Measurements from ENCODE around the gene SGTA.
"Not testable (repeated sequence)": the region's sequence is repeated elsewhere in the genome, so short reads cannot be mapped to it uniquely, and the experiment has no call there.

SGTA gene

GRCh38 chr19:2799273-2800020 lies 16.4 kb upstream of the SGTA start:
- Histone ChIP-seq H3K27me3 (ENCODE audit: low read depth, low read length) (no peaks in the 10 kb centered on the region), H3K4me1 (ENCODE audit: control insufficient read depth in 1 of 2, insufficient read depth in 2 of 2, low read length in 2 of 2) (no peaks in the 10 kb centered on the region), H3K9me3 (ENCODE audit: control insufficient read depth in 1 of 2, low read length in 2 of 2) (no peaks in the 10 kb centered on the region), H3K36me3 (ENCODE audit: control insufficient read depth in 1 of 2, insufficient read depth in 2 of 2, low read length in 2 of 2) (peaks cover 8 to 62% of the 10 kb centered on the region in 2 donors), H3K4me3 (ENCODE audit: low read depth in 1 of 2, low read length in 2 of 2) (no peak overlapping the region), H3K27ac (ENCODE audit: low read length) (no peak overlapping the region)

- no peaks in the 10 kb centered on the region for H3K27me3 ChIP-seq (ENCODE audit: low read depth, low read length)
- H3K36me3 ChIP-seq (ENCODE audit: control insufficient read depth in 1 of 2, insufficient read depth in 2 of 2, low read length in 2 of 2) = peaks cover 11 to 63% of the 10 kb centered on the region in 2 donors
- H3K27ac ChIP-seq (ENCODE audit: low read length) = no peak overlapping the region
- H3K9me3 ChIP-seq (ENCODE audit: control insufficient read depth in 1 of 2, low read length in 2 of 2) = no peaks in the 10 kb centered on the region
- H3K4me3 ChIP-seq (ENCODE audit: low read depth in 1 of 2, low read length in 2 of 2) = no peak overlapping the region
- no peaks in the 10 kb centered on the region for H3K4me1 ChIP-seq (ENCODE audit: control insufficient read depth in 1 of 2, insufficient read depth in 2 of 2, low read length in 2 of 2)
Observed at GRCh38 chr19:2798733-2799132, 15.7 kb upstream of the SGTA start.

GRCh38 chr19:2798158-2798685 lies 15.1 kb upstream of the SGTA start:
- Histone ChIP-seq H3K9me3 (ENCODE audit: control insufficient read depth in 1 of 2, low read length in 2 of 2) (no peaks in the 10 kb centered on the region), H3K27me3 (ENCODE audit: low read depth, low read length) (no peaks in the 10 kb centered on the region), H3K4me3 (ENCODE audit: low read depth in 1 of 2, low read length in 2 of 2) (no peak overlapping the region), H3K27ac (ENCODE audit: low read length) (no peak overlapping the region), H3K4me1 (ENCODE audit: control insufficient read depth in 1 of 2, insufficient read depth in 2 of 2, low read length in 2 of 2) (no peaks in the 10 kb centered on the region), H3K36me3 (ENCODE audit: control insufficient read depth in 1 of 2, insufficient read depth in 2 of 2, low read length in 2 of 2) (peaks cover 11 to 57% of the 10 kb centered on the region in 2 donors)

GRCh38 chr19:2797280-2797679 lies 14.2 kb upstream of the SGTA start:
- H3K4me3 ChIP-seq (ENCODE audit: low read depth in 1 of 2, low read length in 2 of 2) = no peak overlapping the region
- H3K4me1 ChIP-seq (ENCODE audit: control insufficient read depth in 1 of 2, insufficient read depth in 2 of 2, low read length in 2 of 2) = no peaks in the 10 kb centered on the region
- H3K9me3 ChIP-seq (ENCODE audit: control insufficient read depth in 1 of 2, low read length in 2 of 2) = no peaks in the 10 kb centered on the region
- H3K27me3 ChIP-seq (ENCODE audit: low read depth, low read length) = no peaks in the 10 kb centered on the region
- no peak overlapping the region for H3K27ac ChIP-seq (ENCODE audit: low read length)
- peaks cover 11 to 53% of the 10 kb centered on the region in 2 donors for H3K36me3 ChIP-seq (ENCODE audit: control insufficient read depth in 1 of 2, insufficient read depth in 2 of 2, low read length in 2 of 2)

GRCh38 chr19:2796659-2797266 lies 13.7 kb upstream of the SGTA start:
- H3K27ac ChIP-seq (ENCODE audit: low read length) = no peak overlapping the region
- H3K9me3 ChIP-seq (ENCODE audit: control insufficient read depth in 1 of 2, low read length in 2 of 2) = no peaks in the 10 kb centered on the region
- H3K36me3 ChIP-seq (ENCODE audit: control insufficient read depth in 1 of 2, insufficient read depth in 2 of 2, low read length in 2 of 2) = peaks cover 11 to 54% of the 10 kb centered on the region in 2 donors

GRCh38 chr19:2795827-2796658 lies 13.0 kb upstream of the SGTA start:
- Histone ChIP-seq H3K9me3 (ENCODE audit: control insufficient read depth in 1 of 2, low read length in 2 of 2) (no peaks in the 10 kb centered on the region), H3K4me1 (ENCODE audit: control insufficient read depth in 1 of 2, insufficient read depth in 2 of 2, low read length in 2 of 2) (no peaks in the 10 kb centered on the region), H3K27me3 (ENCODE audit: low read depth, low read length) (no peaks in the 10 kb centered on the region), H3K4me3 (ENCODE audit: low read depth in 1 of 2, low read length in 2 of 2) (no peak overlapping the region), H3K36me3 (ENCODE audit: control insufficient read depth in 1 of 2, insufficient read depth in 2 of 2, low read length in 2 of 2) (peaks cover 9 to 54% of the 10 kb centered on the region in 2 donors), H3K27ac (ENCODE audit: low read length) (no peak overlapping the region)

More at GRCh38 chr19:2796659-2797266, 13.7 kb upstream of the SGTA start:
- Histone ChIP-seq H3K4me1 (ENCODE audit: control insufficient read depth in 1 of 2, insufficient read depth in 2 of 2, low read length in 2 of 2) (no peaks in the 10 kb centered on the region), H3K27me3 (ENCODE audit: low read depth, low read length) (no peaks in the 10 kb centered on the region), H3K4me3 (ENCODE audit: low read depth in 1 of 2, low read length in 2 of 2) (no peak overlapping the region)

- Histone ChIP-seq H3K27ac (ENCODE audit: low read length) (no peak overlapping the region), H3K36me3 (ENCODE audit: control insufficient read depth in 1 of 2, insufficient read depth in 2 of 2, low read length in 2 of 2) (peaks cover 7 to 47% of the 10 kb centered on the region in 2 donors), H3K9me3 (ENCODE audit: control insufficient read depth in 1 of 2, low read length in 2 of 2) (no peaks in the 10 kb centered on the region), H3K4me1 (ENCODE audit: control insufficient read depth in 1 of 2, insufficient read depth in 2 of 2, low read length in 2 of 2) (no peaks in the 10 kb centered on the region), H3K27me3 (ENCODE audit: low read depth, low read length) (no peaks in the 10 kb centered on the region), H3K4me3 (ENCODE audit: low read depth in 1 of 2, low read length in 2 of 2) (no peak overlapping the region)
Observed at GRCh38 chr19:2793577-2793976, 10.5 kb upstream of the SGTA start.

GRCh38 chr19:2793126-2793525 lies 10.1 kb upstream of the SGTA start:
- no peak overlapping the region for H3K27ac ChIP-seq (ENCODE audit: low read length)
- H3K4me3 ChIP-seq (ENCODE audit: low read depth in 1 of 2, low read length in 2 of 2) = no peak overlapping the region
- peaks cover 7 to 47% of the 10 kb centered on the region in 2 donors for H3K36me3 ChIP-seq (ENCODE audit: control insufficient read depth in 1 of 2, insufficient read depth in 2 of 2, low read length in 2 of 2)
- no peaks in the 10 kb centered on the region for H3K9me3 ChIP-seq (ENCODE audit: control insufficient read depth in 1 of 2, low read length in 2 of 2)
- no peaks in the 10 kb centered on the region for H3K27me3 ChIP-seq (ENCODE audit: low read depth, low read length)
- H3K4me1 ChIP-seq (ENCODE audit: control insufficient read depth in 1 of 2, insufficient read depth in 2 of 2, low read length in 2 of 2) = no peaks in the 10 kb centered on the region

- not testable (repeated sequence) for H3K4me3 ChIP-seq (ENCODE audit: low read depth in 1 of 2, low read length in 2 of 2); H3K9me3 ChIP-seq (ENCODE audit: control insufficient read depth in 1 of 2, low read length in 2 of 2); H3K27ac ChIP-seq (ENCODE audit: low read length); H3K4me1 ChIP-seq (ENCODE audit: control insufficient read depth in 1 of 2, insufficient read depth in 2 of 2, low read length in 2 of 2); H3K27me3 ChIP-seq (ENCODE audit: low read depth, low read length)
- peaks cover 7 to 47% of the 10 kb centered on the region in 2 donors for H3K36me3 ChIP-seq (ENCODE audit: control insufficient read depth in 1 of 2, insufficient read depth in 2 of 2, low read length in 2 of 2)
Observed at GRCh38 chr19:2792666-2793065, 9.6 kb upstream of the SGTA start.

- no peaks in the 10 kb centered on the region for H3K27me3 ChIP-seq (ENCODE audit: low read depth, low read length)
- H3K4me3 ChIP-seq (ENCODE audit: low read depth in 1 of 2, low read length in 2 of 2) = no peak overlapping the region
- H3K27ac ChIP-seq (ENCODE audit: low read length) = no peak overlapping the region
- no peaks in the 10 kb centered on the region for H3K9me3 ChIP-seq (ENCODE audit: control insufficient read depth in 1 of 2, low read length in 2 of 2)
- H3K4me1 ChIP-seq (ENCODE audit: control insufficient read depth in 1 of 2, insufficient read depth in 2 of 2, low read length in 2 of 2) = no peaks in the 10 kb centered on the region
- peaks cover 7 to 47% of the 10 kb centered on the region in 2 donors for H3K36me3 ChIP-seq (ENCODE audit: control insufficient read depth in 1 of 2, insufficient read depth in 2 of 2, low read length in 2 of 2)
Observed at GRCh38 chr19:2791876-2792275, 8.8 kb upstream of the SGTA start.

- H3K27ac ChIP-seq (ENCODE audit: low read length) = no peak overlapping the region
- no peak overlapping the region for H3K4me3 ChIP-seq (ENCODE audit: low read depth in 1 of 2, low read length in 2 of 2)
- H3K36me3 ChIP-seq (ENCODE audit: control insufficient read depth in 1 of 2, insufficient read depth in 2 of 2, low read length in 2 of 2) = peaks cover 7 to 46% of the 10 kb centered on the region in 2 donors
- peaks cover 0 to 2% of the 10 kb centered on the region in 2 donors for H3K4me1 ChIP-seq (ENCODE audit: control insufficient read depth in 1 of 2, insufficient read depth in 2 of 2, low read length in 2 of 2)
- no peaks in the 10 kb centered on the region for H3K9me3 ChIP-seq (ENCODE audit: control insufficient read depth in 1 of 2, low read length in 2 of 2)
- H3K27me3 ChIP-seq (ENCODE audit: low read depth, low read length) = no peaks in the 10 kb centered on the region
Observed at GRCh38 chr19:2791440-2791839, 8.4 kb upstream of the SGTA start.
